Thyroid gland (tissue), 4 donors: ENCODE data around the gene DOK4.

Source experiments
- CTCF ChIP-seq, 6 experiments: fragments of 200-600 bp in 3 of 6; fragments of 450-650 bp in 3 of 6; sonication (generic) in 3 of 6; IDR thresholded peaks; one replicate each; pipeline ENCODE4 v1.5.1; 2016 to 2019; ENCODE audit warnings: antibody characterized with exemption in 6 of 6, mild to moderate bottlenecking in 2 of 6, inconsistent platforms in 1 of 6, moderate library complexity in 1 of 6
- POLR2A ChIP-seq, 2 donors: fragments of 450-650 bp; IDR thresholded peaks; one replicate each; pipeline ENCODE4 v1.6.1; 2017; ENCODE audit warnings: antibody characterized with exemption in 2 of 2, mild to moderate bottlenecking in 2 of 2, moderate library complexity in 1 of 2

- TF ChIP-seq CTCF (IDR thresholded peaks at IDR 0.05) (no peak), POLR2A (IDR thresholded peaks at IDR 0.05) (no peak)
Observed at GRCh38 chr16:57445510-57445909, 40.8 kb downstream of the DOK4 start.
